Left lobe of liver (tissue), 2 donors: ENCODE measurements around the gene GALNT17. TPM values are rescaled to one million over a fixed set of nuclear protein-coding genes. Genes with fewer than 3 reads are reported as not detected.
A peak's percentile ranks its signal among the peaks of the same experiment; 100 is the strongest.

Experiments
- ATAC-seq: fragments of 200-7000 bp; cut with Tn5 transposase; one replicate; pipeline ENCODE4 v1.9.1; 2020; ENCODE audit warnings: mild to moderate bottlenecking, moderate library complexity
- DNase-seq: peaks from one replicate; pipeline ENCODE4 v3.0.0-alpha.2; 2020; ENCODE audit warnings: low spot score
- total RNA-seq: library from RNA; stranded (reverse); gene quantifications from one replicate; pipeline ENCODE4 v1.2.1, GENCODE V29; 2021
- donor health status: DM: no; HTN: no; CAD: no; lungs with moderate emphysema.
- donor health status: DM: no; HTN: yes; CAD: no.

Gene GALNT17
- total RNA-seq, result 0.18 TPM

- no peak for ATAC-seq
- no peak for DNase-seq
Observed at GRCh38 chr7:71132127-71132376, at the start of gene GALNT17. Gene GALNT17 (plus strand): TSS chr7:71132144.

GRCh38 chr7:71095266-71095860, 36.6 kb upstream of the GALNT17 start:
- no peak for ATAC-seq
- no peak for DNase-seq

GRCh38 chr7:71096351-71096750, 35.6 kb upstream of the GALNT17 start:
- DNase-seq (no peak), ATAC-seq (no peak)

- ATAC-seq (no peak), DNase-seq (no peak)
Observed at GRCh38 chr7:71106226-71106625, 25.7 kb upstream of the GALNT17 start.

- ATAC-seq, result no peak
- DNase-seq, result no peak
Observed at GRCh38 chr7:71112436-71112835, 19.5 kb upstream of the GALNT17 start.

- ATAC-seq (no peak), DNase-seq (no peak)
Observed at GRCh38 chr7:71120096-71120495, 11.8 kb upstream of the GALNT17 start.

GRCh38 chr7:71129126-71129525, 2.8 kb upstream of the GALNT17 start:
- DNase-seq, result no peak

GRCh38 chr7:71130031-71130679, 1.8 kb upstream of the GALNT17 start:
- DNase-seq (no peak), ATAC-seq (no peak)

More at GRCh38 chr7:71129126-71129525, 2.8 kb upstream of the GALNT17 start:
- no peak for ATAC-seq

- DNase-seq (peak; percentile 41), ATAC-seq (no peak)
Observed at GRCh38 chr7:71131256-71132126, 453 bp upstream of the GALNT17 start.

- no peak for ATAC-seq
Observed at GRCh38 chr7:71132377-71133231, 660 bp downstream of the GALNT17 start.

GRCh38 chr7:71133232-71133622, 1.3 kb downstream of the GALNT17 start:
- DNase-seq (no peak), ATAC-seq (no peak)

More at GRCh38 chr7:71132377-71133231, 660 bp downstream of the GALNT17 start:
- no peak for DNase-seq

GRCh38 chr7:71133856-71134255, 1.9 kb downstream of the GALNT17 start:
- ATAC-seq (no peak), DNase-seq (no peak)

- DNase-seq, result no peak
- no peak for ATAC-seq
Observed at GRCh38 chr7:71135116-71135515, 3.2 kb downstream of the GALNT17 start.

- DNase-seq, result no peak
- no peak for ATAC-seq
Observed at GRCh38 chr7:71135663-71136062, 3.7 kb downstream of the GALNT17 start.

GRCh38 chr7:71137479-71137878, 5.5 kb downstream of the GALNT17 start:
- no peak for DNase-seq
- no peak for ATAC-seq

GRCh38 chr7:71140264-71140663, 8.3 kb downstream of the GALNT17 start:
- no peak for ATAC-seq
- DNase-seq, result no peak

- DNase-seq (no peak), ATAC-seq (no peak)
Observed at GRCh38 chr7:71144963-71145362, 13.0 kb downstream of the GALNT17 start.

GRCh38 chr7:71145906-71146901, 14.3 kb downstream of the GALNT17 start:
- ATAC-seq, result no peak
- DNase-seq, result no peak

- DNase-seq, result no peak
- ATAC-seq, result no peak
Observed at GRCh38 chr7:71148098-71148497, 16.2 kb downstream of the GALNT17 start.

GRCh38 chr7:71155236-71155635, 23.3 kb downstream of the GALNT17 start:
- DNase-seq (no peak), ATAC-seq (no peak)
